HCT116 (cell line): ENCODE results near the gene DAPK1. TPM values are rescaled to one million over a fixed set of nuclear protein-coding genes. Genes with fewer than 3 reads are reported as not detected.
A peak's percentile ranks its signal among the peaks of the same experiment; 100 is the strongest.

Experiments used
- ATAC-seq: fragments of 200-7000 bp; cut with Tn5 transposase; 2 replicates; pipeline ENCODE4 v1.9.1; 2020; ENCODE audit warnings: mild to moderate bottlenecking, moderate library complexity
- BruUV-seq: library from RNA; stranded (reverse); fragments of 400-500 nt; replicated peaks from 2 replicates; lab custom pipeline; 2021; lab: Mats Ljungman, UMichigan
- CTCF ChIA-PET: fragments of 300-600 bp; sonication (Branson Sonifier 250); formaldehyde crosslinking; loops from one replicate; lab custom pipeline; 2021; ENCODE audit warnings: antibody characterized with exemption; lab: Charles Lee
- POLR2A ChIA-PET: fragments of 300-600, 350-600 bp; sonication (Branson Sonifier 250); formaldehyde crosslinking; loops from one replicate; lab custom pipeline; 2021; ENCODE audit warnings: antibody characterized with exemption; lab: Charles Lee
- RAD21 ChIA-PET, 2 experiments: fragments of 300-600 bp; sonication (Branson Sonifier 250); formaldehyde crosslinking; loops; one replicate each; lab custom pipeline; 2023; ENCODE audit warnings: low total read pairs in 2 of 2; ENCODE audit not compliant: uncharacterized antibody in 2 of 2, unreplicated experiment in 2 of 2, low non-redundant PET in 1 of 2; lab: Charles Lee
- DNase-seq: peaks from one replicate; pipeline ENCODE4 v3.0.0-alpha.2; 2010; ENCODE audit warnings: low read depth, low spot score
- H2AFZ ChIP-seq: fragments of 200-600 bp; shearing (Covaris generic), sonication (generic); 2 replicates; pipeline ENCODE4 v1.6.1; 2017; ENCODE audit warnings: low read depth, mixed run types, mixed read lengths, antibody characterized with exemption, low read length; ENCODE audit not compliant: poor library complexity, severe bottlenecking
- H3K27ac ChIP-seq: 2 replicates; pipeline ENCODE4 v1.5.1; 2012; ENCODE audit warnings: low read depth, low read length
- H3K27me3 ChIP-seq: fragments of 200-600 bp; sonication (generic); 2 replicates; pipeline ENCODE4 v1.6.1; 2016; ENCODE audit warnings: mixed run types, low read length, mixed read lengths; ENCODE audit not compliant: insufficient read depth
- H3K36me3 ChIP-seq, 2 experiments: fragments of 200-500 bp in 1 of 2; fragments of 200-600 bp in 1 of 2; sonication (Bioruptor generic) in 1 of 2; sonication (generic) in 1 of 2; 2 replicates each; pipeline versions ENCODE4 v1.5.1 to v1.6.1; 2014 to 2016; ENCODE audit warnings: low read length in 2 of 2, inconsistent platforms in 1 of 2, mixed read lengths in 1 of 2, mixed run types in 1 of 2; ENCODE audit not compliant: insufficient read depth in 2 of 2, control insufficient read depth in 1 of 2
- H3K4me1 ChIP-seq, 2 experiments: fragments of 200-600 bp in 1 of 2; sonication (generic) in 1 of 2; 2 replicates each; pipeline versions ENCODE4 v1.5.1 to v1.6.1; 2012 to 2017; ENCODE audit warnings: low read length in 2 of 2, inconsistent platforms in 1 of 2, mild to moderate bottlenecking in 1 of 2, mixed read lengths in 1 of 2, mixed run types in 1 of 2, moderate library complexity in 1 of 2; ENCODE audit not compliant: insufficient read depth in 2 of 2, control insufficient read depth in 1 of 2
- H3K4me2 ChIP-seq: fragments of 200-600 bp; sonication (generic); 2 replicates; pipeline ENCODE4 v1.6.1; 2017; ENCODE audit warnings: mixed run types, low read length, mixed read lengths
- H3K4me3 ChIP-seq, 2 experiments: fragments of 200-600 bp in 1 of 2; sonication (generic) in 1 of 2; replicated peaks in 1 of 2; 2 replicates each; pipeline ENCODE4 v1.5.1; 2011 to 2016; ENCODE audit warnings: low read length in 2 of 2, control low read depth in 1 of 2, low read depth in 1 of 2, mild to moderate bottlenecking in 1 of 2, mixed read lengths in 1 of 2, mixed run types in 1 of 2
- H3K79me2 ChIP-seq: fragments of 200-600 bp; sonication (generic); 2 replicates; pipeline ENCODE4 v1.6.1; 2017; ENCODE audit warnings: mild to moderate bottlenecking, mixed run types, low read length, moderate library complexity, mixed read lengths; ENCODE audit not compliant: insufficient read depth
- H3K9ac ChIP-seq: fragments of 200-600 bp; sonication (generic); 2 replicates; pipeline ENCODE4 v1.6.1; 2016; ENCODE audit warnings: low read length, mixed read lengths
- H3K9me2 ChIP-seq: fragments of 200-600 bp; sonication (generic), shearing (Covaris generic); 2 replicates; pipeline ENCODE4 v1.6.1; 2017; ENCODE audit warnings: mixed run types, mild to moderate bottlenecking, moderate library complexity; ENCODE audit not compliant: insufficient read depth
- H3K9me3 ChIP-seq, 2 experiments: fragments of 200-500 bp in 1 of 2; fragments of 200-600 bp in 1 of 2; sonication (Bioruptor generic) in 1 of 2; sonication (generic) in 1 of 2; 2 replicates each; pipeline ENCODE4 v1.6.1; 2014 to 2017; ENCODE audit warnings: low read length in 2 of 2, mixed read lengths in 2 of 2, inconsistent platforms in 1 of 2, low read depth in 1 of 2, mild to moderate bottlenecking in 1 of 2, mixed run types in 1 of 2, moderate library complexity in 1 of 2; ENCODE audit not compliant: control insufficient read depth in 1 of 2, insufficient read depth in 1 of 2
- H4K20me1 ChIP-seq: fragments of 200-600 bp; sonication (generic), shearing (Covaris generic); 2 replicates; pipeline ENCODE4 v1.6.1; 2017; ENCODE audit warnings: mixed run types, mild to moderate bottlenecking, moderate library complexity; ENCODE audit not compliant: insufficient read depth
- ATF3 ChIP-seq: IDR thresholded peaks from 2 replicates; pipeline ENCODE4 v1.6.1; 2012
- CBX3 ChIP-seq: IDR thresholded peaks from 2 replicates; pipeline ENCODE4 v1.6.1; 2012; ENCODE audit warnings: low read depth
- CTCF ChIP-seq, 3 experiments: fragments of 200-600 bp in 1 of 3; sonication (generic) in 1 of 3; IDR thresholded peaks in 2 of 3; conservative IDR thresholded peaks in 1 of 3; 2 replicates each; pipeline ENCODE4 v1.5.1; 2012 to 2017; ENCODE audit warnings: low read depth in 2 of 3, low read length in 2 of 3, antibody characterized with exemption in 1 of 3, borderline replicate concordance in 1 of 3, control low read depth in 1 of 3, mild to moderate bottlenecking in 1 of 3, mixed read lengths in 1 of 3, mixed run types in 1 of 3, moderate library complexity in 1 of 3; ENCODE audit not compliant: insufficient read depth in 1 of 3
- ELF1 ChIP-seq: IDR thresholded peaks from 2 replicates; pipeline ENCODE4 v1.6.1; 2012; ENCODE audit warnings: low read depth, borderline replicate concordance
- EZH2 ChIP-seq: fragments of 200-600 bp; sonication (generic); IDR thresholded peaks from 2 replicates; pipeline ENCODE4 v1.6.1; 2017; ENCODE audit warnings: antibody characterized with exemption, mixed run types
- EZH2phosphoT487 ChIP-seq: fragments of 200-600 bp; IDR thresholded peaks from 2 replicates; pipeline ENCODE4 v1.6.1; 2018; ENCODE audit warnings: antibody characterized with exemption, borderline replicate concordance
- FOSL1 ChIP-seq: IDR thresholded peaks from 2 replicates; pipeline ENCODE4 v1.6.1; 2012; ENCODE audit warnings: low read depth
- JUND ChIP-seq: IDR thresholded peaks from 2 replicates; pipeline ENCODE4 v1.6.1; 2012
- MAX ChIP-seq: IDR thresholded peaks from 2 replicates; pipeline ENCODE4 v1.6.1; 2012
- POLR2A ChIP-seq: IDR thresholded peaks from 2 replicates; pipeline ENCODE4 v1.7.0; 2011; ENCODE audit warnings: borderline replicate concordance; ENCODE audit not compliant: insufficient read depth, insufficient read length; ENCODE audit errors: extremely low read depth
- POLR2AphosphoS5 ChIP-seq: IDR thresholded peaks from 2 replicates; pipeline ENCODE4 v1.6.1; 2011; ENCODE audit warnings: mild to moderate bottlenecking, low read depth, low read length, moderate library complexity
- SIN3A ChIP-seq: IDR thresholded peaks from 2 replicates; pipeline ENCODE4 v1.6.1; 2012; ENCODE audit warnings: low read depth
- SRF ChIP-seq: IDR thresholded peaks from 2 replicates; pipeline ENCODE4 v1.6.1; 2012; ENCODE audit warnings: low read depth
- intact Hi-C: fragments of 100-400 bp; cut with micrococcal nuclease; formaldehyde crosslinking; loops from 2 replicates; pipeline ENCODE4 v1.10.0; 2022
- total RNA-seq: library from RNA; stranded (reverse); gene quantifications from one replicate; pipeline ENCODE4 v1.2.1, GENCODE V29; 2021; ENCODE audit not compliant: unreplicated experiment

DAPK1 gene
- total RNA-seq, 1 experiment from 2014 or later: 5.6 TPM

GRCh38 chr9:87504938-87505337 lies 7.3 kb downstream of the DAPK1 start:
- no peak for TF ChIP-seq ATF3
- TF ChIP-seq POLR2A: no peak
- TF ChIP-seq ELF1: no peak
- no peak for TF ChIP-seq CBX3
- TF ChIP-seq EZH2: no peak
- TF ChIP-seq CTCF (IDR thresholded peaks at IDR 0.05 in 2 of 3, conservative IDR thresholded peaks at IDR 0.05 in 1 of 3; ENCODE audit: borderline replicate concordance in 1 of 3, insufficient read depth in 1 of 3, low read depth in 2 of 3, low read length in 2 of 3): no peak
- TF ChIP-seq JUND: no peak
- no peak for TF ChIP-seq FOSL1
- no peak for TF ChIP-seq SIN3A
- no peak for TF ChIP-seq EZH2phosphoT487
- TF ChIP-seq SRF: no peak
- TF ChIP-seq POLR2AphosphoS5: no peak
- TF ChIP-seq MAX: no peak
- Histone ChIP-seq H3K4me1 (peaks cover 3 to 16% of the 10 kb centered on the region in 2 experiments; a peak in 3 of 4 replicates), H3K36me3 (no peaks in the 10 kb centered on the region), H3K4me3 (no peak overlapping the region), H4K20me1 (no peaks in the 10 kb centered on the region), H3K9me3 (no peaks in the 10 kb centered on the region), H3K9me2 (no peaks in the 10 kb centered on the region), H3K79me2 (no peaks in the 10 kb centered on the region), H3K27me3 (no peaks in the 10 kb centered on the region), H3K4me2 (peak overlapping the region; percentile 47), H3K27ac (no peak overlapping the region), H2AFZ (no peak overlapping the region), H3K9ac (no peak overlapping the region)
- ChIA-PET CTCF (no interaction called here), RAD21 (no interaction called here), POLR2A (no interaction called here)
- intact Hi-C loops: no loop called here
- ATAC-seq (no peak), DNase-seq (no peak)
- BruUV-seq: no TSS peak
